DOHH2 (cell line): ENCODE results near the gene HECTD3.

Source experiments
- H3F3A ChIP-seq: fragments of 200-600 bp; sonication (generic), shearing (Covaris generic); 2 replicates; pipeline ENCODE4 v1.6.0; 2016; ENCODE audit warnings: antibody characterized with exemption, mild to moderate bottlenecking; ENCODE audit not compliant: control insufficient read depth, insufficient read depth
- H3K27ac ChIP-seq: fragments of 200-600 bp; sonication (generic); 2 replicates; pipeline ENCODE4 v1.5.1; 2014; ENCODE audit warnings: low read depth, mild to moderate bottlenecking, low read length, moderate library complexity
- H3K27me3 ChIP-seq: fragments of 200-600 bp; sonication (generic); 2 replicates; pipeline ENCODE4 v1.6.1; 2014; ENCODE audit warnings: mild to moderate bottlenecking, low read length, mixed read lengths; ENCODE audit not compliant: control insufficient read depth
- H3K36me3 ChIP-seq: fragments of 200-600 bp; sonication (generic); 2 replicates; pipeline ENCODE4 v1.6.1; 2014; ENCODE audit warnings: mild to moderate bottlenecking, low read length, moderate library complexity, mixed read lengths; ENCODE audit not compliant: control insufficient read depth
- H3K4me1 ChIP-seq: fragments of 200-600 bp; sonication (generic); 2 replicates; pipeline ENCODE4 v1.6.1; 2014; ENCODE audit warnings: mild to moderate bottlenecking, low read length, mixed read lengths; ENCODE audit not compliant: control insufficient read depth
- H3K4me2 ChIP-seq: fragments of 200-600 bp; sonication (generic); 2 replicates; pipeline ENCODE4 v1.6.0; 2014; ENCODE audit warnings: mild to moderate bottlenecking, low read length, moderate library complexity
- H3K4me3 ChIP-seq: fragments of 200-600 bp; sonication (generic); 2 replicates; pipeline ENCODE4 v1.5.1; 2014; ENCODE audit warnings: mild to moderate bottlenecking, low read length, mixed read lengths
- H3K79me2 ChIP-seq: fragments of 200-600 bp; sonication (generic); 2 replicates; pipeline ENCODE4 v1.6.1; 2014; ENCODE audit warnings: mild to moderate bottlenecking, low read length, mixed read lengths; ENCODE audit not compliant: control insufficient read depth
- H3K9me2 ChIP-seq: fragments of 200-600 bp; sonication (generic); replicated peaks from 2 replicates; pipeline ENCODE4 v1.6.1; 2014; ENCODE audit warnings: mild to moderate bottlenecking, low read length, mixed read lengths; ENCODE audit not compliant: control insufficient read depth
- H3K9me3 ChIP-seq: fragments of 200-600 bp; sonication (generic); 2 replicates; pipeline ENCODE4 v1.6.1; 2014; ENCODE audit warnings: antibody characterized with exemption, low read length, mixed read lengths; ENCODE audit not compliant: control insufficient read depth, insufficient read depth
- H4K20me1 ChIP-seq: fragments of 200-600 bp; sonication (generic); 2 replicates; pipeline ENCODE4 v1.6.0; 2014; ENCODE audit warnings: low read depth, mild to moderate bottlenecking, antibody characterized with exemption, low read length, moderate library complexity; ENCODE audit not compliant: control insufficient read depth, insufficient read depth
- CTCF ChIP-seq: fragments of 200-600 bp; sonication (generic); IDR thresholded peaks from one replicate; pipeline ENCODE4 v1.5.1; 2014; ENCODE audit warnings: antibody characterized with exemption, mild to moderate bottlenecking, low read depth, low read length; ENCODE audit not compliant: poor library complexity, severe bottlenecking
- EZH2phosphoT487 ChIP-seq: fragments of 200-600 bp; sonication (generic); IDR thresholded peaks from 2 replicates; pipeline ENCODE4 v1.6.1; 2017; ENCODE audit warnings: borderline replicate concordance, mild to moderate bottlenecking, antibody characterized with exemption, low read length, moderate library complexity, mixed read lengths

HECTD3 gene

DNA sequence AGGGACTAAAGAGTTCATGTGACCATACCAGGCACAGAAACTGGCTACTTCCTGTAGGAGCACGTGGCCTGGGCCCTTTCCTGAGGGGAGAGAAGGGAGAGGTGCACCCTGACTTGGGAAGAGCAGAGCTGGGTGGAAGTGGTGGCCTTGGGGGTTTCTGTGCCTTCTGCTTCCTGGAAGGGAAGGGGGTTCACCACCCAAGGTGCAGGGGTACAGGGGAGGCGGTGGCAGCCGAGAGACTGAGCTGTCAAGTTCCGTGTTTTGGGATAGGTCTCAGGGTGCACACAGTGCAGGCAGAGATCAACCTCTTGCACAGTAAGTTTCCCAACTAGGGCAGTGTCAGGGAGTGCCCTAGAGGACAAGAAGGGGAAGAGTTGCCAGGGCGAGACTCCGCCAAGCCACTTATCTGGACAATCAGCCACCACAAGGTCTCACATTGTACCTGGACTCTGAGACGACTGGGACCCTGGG lies 10.1 kb downstream of the HECTD3 start:
- no peaks in the 10 kb centered on the region for H3K4me1 ChIP-seq
- peaks cover 14% of the 10 kb centered on the region; the same call in 1 of the 2 replicates for H3K36me3 ChIP-seq
- TF ChIP-seq CTCF (no peak), EZH2phosphoT487 (no peak)
- H3K9me2 ChIP-seq: no peaks in the 10 kb centered on the region
- no peaks in the 10 kb centered on the region for H3K27me3 ChIP-seq
- no peaks in the 10 kb centered on the region for H3K79me2 ChIP-seq
- H4K20me1 ChIP-seq: no peaks in the 10 kb centered on the region
- H3F3A ChIP-seq: no peaks in the 10 kb centered on the region
- H3K9me3 ChIP-seq: no peaks in the 10 kb centered on the region
- H3K4me2 ChIP-seq: no peak overlapping the region
- no peak overlapping the region for H3K27ac ChIP-seq
- H3K4me3 ChIP-seq: no peak overlapping the region

GRCh38 chr1:44999232-44999631 lies 11.9 kb downstream of the HECTD3 start:
- H3K27me3 ChIP-seq: no peaks in the 10 kb centered on the region
- no peak overlapping the region for H3K4me2 ChIP-seq
- H3K4me1 ChIP-seq: no peaks in the 10 kb centered on the region
- H3K4me3 ChIP-seq: no peak overlapping the region
- H3F3A ChIP-seq: no peaks in the 10 kb centered on the region
- no peaks in the 10 kb centered on the region for H3K9me3 ChIP-seq
- no peak overlapping the region for H3K27ac ChIP-seq
- peaks cover 12% of the 10 kb centered on the region; the same call in 1 of the 2 replicates for H3K36me3 ChIP-seq
- H3K9me2 ChIP-seq: no peaks in the 10 kb centered on the region
- no peaks in the 10 kb centered on the region for H4K20me1 ChIP-seq
- TF ChIP-seq CTCF (no peak), EZH2phosphoT487 (no peak)
- H3K79me2 ChIP-seq: no peaks in the 10 kb centered on the region

GRCh38 chr1:44995467-44996238 lies 15.5 kb downstream of the HECTD3 start:
- Histone ChIP-seq H3K4me2 (no peak overlapping the region), H3K36me3 (no peaks in the 10 kb centered on the region), H3K4me1 (no peaks in the 10 kb centered on the region), H3K4me3 (no peak overlapping the region), H4K20me1 (no peaks in the 10 kb centered on the region), H3K9me3 (no peaks in the 10 kb centered on the region), H3K27me3 (no peaks in the 10 kb centered on the region), H3F3A (no peaks in the 10 kb centered on the region), H3K27ac (no peak overlapping the region), H3K79me2 (no peaks in the 10 kb centered on the region), H3K9me2 (no peaks in the 10 kb centered on the region)
- TF ChIP-seq CTCF (no peak), EZH2phosphoT487 (no peak)
